ENCODE data around the gene ECD. TPM values are rescaled to one million over a fixed set of nuclear protein-coding genes. Genes with fewer than 3 reads are reported as not detected.

ECD gene
- total RNA-seq, 5 donors from 2014 or later (not counting 1 experiment from before 2014, with no cell fraction given), result 26.3 to 46.8 (median 31.2) TPM

- Mint-ChIP-seq H3K27me3 (no peaks in the 10 kb centered on the region), H3K9me3 (peaks cover 0 to 4% (median 0%) of the 10 kb centered on the region in 3 donors), H3K4me3 (no peak overlapping the region), H3K4me1 (no peaks in the 10 kb centered on the region), H3K36me3 (peaks cover 34% of the 10 kb centered on the region), H3K27ac (no peak overlapping the region)
- Histone ChIP-seq H3K27ac (ENCODE audit: low read length) (no peak overlapping the region), H3K4me1 (ENCODE audit: control insufficient read depth in 1 of 2, extremely low read depth in 1 of 2, insufficient read depth in 2 of 2, low read length in 2 of 2) (no peaks in the 10 kb centered on the region), H3K36me3 (ENCODE audit: control insufficient read depth in 2 of 2, extremely low read depth in 1 of 2, insufficient read depth in 1 of 2, low read length in 1 of 2) (peaks cover 7 to 15% of the 10 kb centered on the region in 2 donors), H3K27me3 (replicated peaks in 1 of 2; ENCODE audit: control insufficient read depth in 2 of 2, extremely low read depth in 1 of 2, insufficient read depth in 2 of 2, low read length in 1 of 2) (no peaks in the 10 kb centered on the region), H3K9me3 (no peaks in the 10 kb centered on the region), H3K4me3 (ENCODE audit: control insufficient read depth in 1 of 2, extremely low read depth in 1 of 2, low read length in 1 of 2) (no peak overlapping the region)
- ATAC-seq (replicated peaks in 1 of 4) (no peak), DNase-seq (no peak)
- CTCF ChIA-PET, result interaction anchor here in 1 of 2 donors (0.6 kb wide), 1 partner anchor 9 kb away, joined by 3 read pairs; no protein-coding TSS in a partner anchor
- WGBS (ENCODE audit: insufficient coverage), result no CpG with 5 or more reads among the region's 2 CpGs
- POLR2A ChIA-PET, result no interaction called here
Measured at GRCh38 chr10:73182568-73182967, 14.8 kb upstream of the ECD start.

GRCh38 chr10:73174148-73174925 lies 6.5 kb upstream of the ECD start:
- H3K36me3 Mint-ChIP-seq, result peaks cover 19% of the 10 kb centered on the region
- no peak overlapping the region for H3K4me3 Mint-ChIP-seq
- WGBS (ENCODE audit: insufficient coverage), result no CpG with 5 or more reads among the region's 1 CpG
- no peaks in the 10 kb centered on the region for H3K9me3 ChIP-seq
- ATAC-seq (replicated peaks in 1 of 4) (no peak), DNase-seq (no peak)
- peaks cover 0 to 19% of the 10 kb centered on the region in 2 donors for H3K36me3 ChIP-seq (ENCODE audit: control insufficient read depth in 2 of 2, extremely low read depth in 1 of 2, insufficient read depth in 1 of 2, low read length in 1 of 2)
- H3K4me1 ChIP-seq (ENCODE audit: control insufficient read depth in 1 of 2, extremely low read depth in 1 of 2, insufficient read depth in 2 of 2, low read length in 2 of 2), result peaks cover 0 to under 1% of the 10 kb centered on the region in 2 experiments
- H3K4me3 ChIP-seq (ENCODE audit: control insufficient read depth in 1 of 2, extremely low read depth in 1 of 2, low read length in 1 of 2), result no peak overlapping the region
- ChIA-PET CTCF (no interaction called here), POLR2A (no interaction called here)
- H3K9me3 Mint-ChIP-seq, result no peaks in the 10 kb centered on the region
- peaks cover 0 to 4% (median 0%) of the 10 kb centered on the region in 3 donors for H3K4me1 Mint-ChIP-seq
- H3K27me3 Mint-ChIP-seq, result no peaks in the 10 kb centered on the region
- H3K27ac ChIP-seq (ENCODE audit: low read length), result no peak overlapping the region
- no peak overlapping the region for H3K27ac Mint-ChIP-seq
- H3K27me3 ChIP-seq (replicated peaks in 1 of 2; ENCODE audit: control insufficient read depth in 2 of 2, extremely low read depth in 1 of 2, insufficient read depth in 2 of 2, low read length in 1 of 2), result no peaks in the 10 kb centered on the region

GRCh38 chr10:73172867-73173266 lies 5.1 kb upstream of the ECD start:
- Histone ChIP-seq H3K27me3 (replicated peaks in 1 of 2; ENCODE audit: control insufficient read depth in 2 of 2, extremely low read depth in 1 of 2, insufficient read depth in 2 of 2, low read length in 1 of 2) (no peaks in the 10 kb centered on the region), H3K36me3 (ENCODE audit: control insufficient read depth in 2 of 2, extremely low read depth in 1 of 2, insufficient read depth in 1 of 2, low read length in 1 of 2) (peaks cover 0 to 16% of the 10 kb centered on the region in 2 donors), H3K4me3 (ENCODE audit: control insufficient read depth in 1 of 2, extremely low read depth in 1 of 2, low read length in 1 of 2) (no peak overlapping the region), H3K4me1 (ENCODE audit: control insufficient read depth in 1 of 2, extremely low read depth in 1 of 2, insufficient read depth in 2 of 2, low read length in 2 of 2) (peaks cover 4 to 12% of the 10 kb centered on the region in 2 experiments), H3K9me3 (no peaks in the 10 kb centered on the region), H3K27ac (ENCODE audit: low read length) (no peak overlapping the region)
- Mint-ChIP-seq H3K27me3 (no peaks in the 10 kb centered on the region), H3K27ac (no peak overlapping the region), H3K4me3 (no peak overlapping the region), H3K9me3 (no peaks in the 10 kb centered on the region), H3K4me1 (peaks cover 6 to 10% (median 7%) of the 10 kb centered on the region in 3 donors), H3K36me3 (peaks cover 18% of the 10 kb centered on the region)
- DNase-seq (no peak), ATAC-seq (replicated peaks in 1 of 4) (no peak)
- POLR2A ChIA-PET, result no interaction called here
- CTCF ChIA-PET, result interaction anchor here in 1 of 2 donors (4.0 kb wide), 1 partner anchor 14 kb away, joined by 20 read pairs; no protein-coding TSS in a partner anchor

GRCh38 chr10:73169320-73169719 lies 1.5 kb upstream of the ECD start:
- Histone ChIP-seq H3K27ac (ENCODE audit: low read length) (no peak overlapping the region), H3K36me3 (ENCODE audit: control insufficient read depth in 2 of 2, extremely low read depth in 1 of 2, insufficient read depth in 1 of 2, low read length in 1 of 2) (peaks cover 0 to 4% of the 10 kb centered on the region in 2 donors), H3K4me3 (ENCODE audit: control insufficient read depth in 1 of 2, extremely low read depth in 1 of 2, low read length in 1 of 2) (no peak overlapping the region), H3K27me3 (replicated peaks in 1 of 2; ENCODE audit: control insufficient read depth in 2 of 2, extremely low read depth in 1 of 2, insufficient read depth in 2 of 2, low read length in 1 of 2) (no peaks in the 10 kb centered on the region), H3K9me3 (no peaks in the 10 kb centered on the region), H3K4me1 (ENCODE audit: control insufficient read depth in 1 of 2, extremely low read depth in 1 of 2, insufficient read depth in 2 of 2, low read length in 2 of 2) (peaks cover 17 to 21% of the 10 kb centered on the region in 2 experiments)
- no CpG with 5 or more reads among the region's 3 CpGs for WGBS (ENCODE audit: insufficient coverage)
- Mint-ChIP-seq H3K9me3 (no peaks in the 10 kb centered on the region), H3K4me1 (peaks cover 34 to 41% (median 35%) of the 10 kb centered on the region in 3 donors), H3K36me3 (peaks cover 4% of the 10 kb centered on the region), H3K4me3 (peak overlapping the region; percentile 49 to 97 (median 56)), H3K27me3 (no peaks in the 10 kb centered on the region), H3K27ac (no peak overlapping the region)
- ChIA-PET CTCF (interaction anchor here (0.8 to 4.0 kb wide), 9 partner anchors 8 to 84 kb away, joined by 3 to 20 read pairs (median 4); partner anchors contain the start of gene P4HA1 (in 1 of the 2)), POLR2A (interaction anchor here (0.5 to 1.5 kb wide), 4 partner anchors 72 to 77 kb away, joined by 3 to 14 read pairs (median 3); partner anchors contain the start of gene P4HA1 (in 1 of the 2))
- DNase-seq, result no peak
- no peak for ATAC-seq (replicated peaks in 1 of 4)

- peaks cover 17 to 23% of the 10 kb centered on the region in 2 experiments for H3K4me1 ChIP-seq (ENCODE audit: control insufficient read depth in 1 of 2, extremely low read depth in 1 of 2, insufficient read depth in 2 of 2, low read length in 2 of 2)
- no peak for DNase-seq
- H3K4me3 ChIP-seq (ENCODE audit: control insufficient read depth in 1 of 2, extremely low read depth in 1 of 2, low read length in 1 of 2), result peak overlapping the region; percentile 87 to 98
- ATAC-seq (replicated peaks in 1 of 4), result peak in 1 of 4 experiments; percentile 5
- H3K27me3 ChIP-seq (replicated peaks in 1 of 2; ENCODE audit: control insufficient read depth in 2 of 2, extremely low read depth in 1 of 2, insufficient read depth in 2 of 2, low read length in 1 of 2), result no peaks in the 10 kb centered on the region
- peak overlapping the region; percentile 95 for H3K27ac ChIP-seq (ENCODE audit: low read length)
- WGBS (ENCODE audit: insufficient coverage), result 7% methylated on average over 2 of the region's 6 CpGs
- Mint-ChIP-seq H3K27ac (peak overlapping the region; percentile 84 to 88), H3K4me3 (peak overlapping the region; percentile 97 to 100 (median 100)), H3K27me3 (no peaks in the 10 kb centered on the region), H3K9me3 (no peaks in the 10 kb centered on the region), H3K4me1 (peaks cover 39 to 47% (median 40%) of the 10 kb centered on the region in 3 donors), H3K36me3 (peaks cover 4% of the 10 kb centered on the region)
- ChIA-PET POLR2A (interaction anchor here (0.5 to 1.5 kb wide), 5 partner anchors 23 to 73 kb away, joined by 3 to 14 read pairs (median 6); partner anchors contain the start of gene P4HA1 (in 1 of the 2)), CTCF (interaction anchor here in 1 of 2 donors (1.2 to 1.9 kb wide), 2 partner anchors 9 to 72 kb away, joined by 13 to 16 read pairs; partner anchors contain the start of gene P4HA1)
- H3K9me3 ChIP-seq, result no peaks in the 10 kb centered on the region
- peaks cover 0 to 8% of the 10 kb centered on the region in 2 donors for H3K36me3 ChIP-seq (ENCODE audit: control insufficient read depth in 2 of 2, extremely low read depth in 1 of 2, insufficient read depth in 1 of 2, low read length in 1 of 2)
Measured at GRCh38 chr10:73168465-73168803, 626 bp upstream of the ECD start.

GRCh38 chr10:73167458-73167782 lies 388 bp downstream of the ECD start:
- Histone ChIP-seq H3K27ac (ENCODE audit: low read length) (peak overlapping the region; percentile 95), H3K27me3 (replicated peaks in 1 of 2; ENCODE audit: control insufficient read depth in 2 of 2, extremely low read depth in 1 of 2, insufficient read depth in 2 of 2, low read length in 1 of 2) (no peaks in the 10 kb centered on the region), H3K4me1 (ENCODE audit: control insufficient read depth in 1 of 2, extremely low read depth in 1 of 2, insufficient read depth in 2 of 2, low read length in 2 of 2) (peaks cover 23 to 29% of the 10 kb centered on the region in 2 experiments), H3K9me3 (no peaks in the 10 kb centered on the region), H3K4me3 (ENCODE audit: control insufficient read depth in 1 of 2, extremely low read depth in 1 of 2, low read length in 1 of 2) (peak overlapping the region; percentile 87 to 98), H3K36me3 (ENCODE audit: control insufficient read depth in 2 of 2, extremely low read depth in 1 of 2, insufficient read depth in 1 of 2, low read length in 1 of 2) (peaks cover 3 to 16% of the 10 kb centered on the region in 2 donors)
- Mint-ChIP-seq H3K36me3 (peaks cover 4% of the 10 kb centered on the region), H3K27me3 (no peaks in the 10 kb centered on the region), H3K4me3 (peak overlapping the region; percentile 97 to 100 (median 100)), H3K4me1 (peaks cover 47 to 56% (median 47%) of the 10 kb centered on the region in 3 donors), H3K27ac (peak overlapping the region; percentile 97 to 99), H3K9me3 (no peaks in the 10 kb centered on the region)
- ChIA-PET CTCF (interaction anchor here in 1 of 2 donors (1.9 kb wide), 1 partner anchor 71 kb away, joined by 13 read pairs; the partner anchor contains the start of gene P4HA1), POLR2A (no interaction called here)
- 7% methylated on average over 5 of the region's 5 CpGs for WGBS (ENCODE audit: insufficient coverage)
- DNase-seq (peak in 1 of 35 experiments; percentile 1), ATAC-seq (replicated peaks in 1 of 4) (no peak)
